ENCODE results near the gene BCAS1.

Gene BCAS1

DNA sequence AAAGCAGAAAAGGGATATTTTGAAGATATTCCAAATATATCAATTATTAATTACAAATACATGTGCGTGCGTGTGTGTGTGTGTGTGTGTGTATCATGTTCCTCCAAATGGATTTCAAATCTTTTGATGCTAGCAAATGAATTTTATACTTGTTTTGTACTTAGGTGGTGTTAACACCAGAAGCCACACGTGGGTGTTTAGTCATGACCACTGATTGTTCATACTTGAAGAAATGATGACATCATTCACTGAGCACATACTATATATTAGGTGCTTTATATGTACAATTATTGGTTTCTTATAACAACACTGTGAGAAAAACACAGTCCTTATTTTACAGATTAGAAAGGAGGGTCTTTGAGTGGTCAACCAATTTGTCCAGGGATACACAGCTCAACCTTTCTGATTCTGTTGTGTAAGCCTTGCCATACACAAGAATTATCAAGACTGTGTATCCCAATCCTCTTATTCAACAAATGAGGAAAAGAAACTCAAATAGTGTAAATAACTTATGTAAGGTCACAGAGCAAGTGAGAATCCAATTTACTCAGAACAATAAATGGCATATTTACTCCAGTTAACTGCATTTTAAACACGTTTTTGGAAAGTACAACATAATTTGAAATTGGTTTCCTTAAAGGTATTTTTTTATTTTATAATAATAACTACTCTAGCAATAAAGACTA, 88.5 kb downstream of the BCAS1 start:
- TF ChIP-seq, protein P1, sequence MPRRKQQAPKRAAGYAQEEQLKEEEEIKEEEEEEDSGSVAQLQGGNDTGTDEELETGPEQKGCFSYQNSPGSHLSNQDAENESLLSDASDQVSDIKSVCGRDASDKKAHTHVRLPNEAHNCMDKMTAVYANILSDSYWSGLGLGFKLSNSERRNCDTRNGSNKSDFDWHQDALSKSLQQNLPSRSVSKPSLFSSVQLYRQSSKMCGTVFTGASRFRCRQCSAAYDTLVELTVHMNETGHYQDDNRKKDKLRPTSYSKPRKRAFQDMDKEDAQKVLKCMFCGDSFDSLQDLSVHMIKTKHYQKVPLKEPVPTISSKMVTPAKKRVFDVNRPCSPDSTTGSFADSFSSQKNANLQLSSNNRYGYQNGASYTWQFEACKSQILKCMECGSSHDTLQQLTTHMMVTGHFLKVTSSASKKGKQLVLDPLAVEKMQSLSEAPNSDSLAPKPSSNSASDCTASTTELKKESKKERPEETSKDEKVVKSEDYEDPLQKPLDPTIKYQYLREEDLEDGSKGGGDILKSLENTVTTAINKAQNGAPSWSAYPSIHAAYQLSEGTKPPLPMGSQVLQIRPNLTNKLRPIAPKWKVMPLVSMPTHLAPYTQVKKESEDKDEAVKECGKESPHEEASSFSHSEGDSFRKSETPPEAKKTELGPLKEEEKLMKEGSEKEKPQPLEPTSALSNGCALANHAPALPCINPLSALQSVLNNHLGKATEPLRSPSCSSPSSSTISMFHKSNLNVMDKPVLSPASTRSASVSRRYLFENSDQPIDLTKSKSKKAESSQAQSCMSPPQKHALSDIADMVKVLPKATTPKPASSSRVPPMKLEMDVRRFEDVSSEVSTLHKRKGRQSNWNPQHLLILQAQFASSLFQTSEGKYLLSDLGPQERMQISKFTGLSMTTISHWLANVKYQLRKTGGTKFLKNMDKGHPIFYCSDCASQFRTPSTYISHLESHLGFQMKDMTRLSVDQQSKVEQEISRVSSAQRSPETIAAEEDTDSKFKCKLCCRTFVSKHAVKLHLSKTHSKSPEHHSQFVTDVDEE (CRISPR knock-in tag; IDR thresholded peaks at IDR 0.05), result no peak
- TF ChIP-seq ISL1 (CRISPR knock-in tag; IDR thresholded peaks at IDR 0.05) (no peak), TCF4 (CRISPR knock-in tag; IDR thresholded peaks at IDR 0.05; ENCODE audit: borderline replicate concordance) (no peak), OSR1 (CRISPR knock-in tag; IDR thresholded peaks at IDR 0.05) (no peak), CSDC2 (CRISPR knock-in tag; IDR thresholded peaks at IDR 0.05) (no peak), ZFP30 (CRISPR knock-in tag; IDR thresholded peaks at IDR 0.05) (no peak), ZNF70 (CRISPR knock-in tag; IDR thresholded peaks at IDR 0.05) (no peak), ZNF565 (CRISPR knock-in tag; conservative IDR thresholded peaks at IDR 0.05; ENCODE audit: low read depth) (no peak), ZNF8 (CRISPR knock-in tag; IDR thresholded peaks at IDR 0.05) (no peak), ZFP3 (CRISPR knock-in tag; IDR thresholded peaks at IDR 0.05) (no peak), RARB (CRISPR knock-in tag; IDR thresholded peaks at IDR 0.05) (no peak), ESRRG (CRISPR knock-in tag; IDR thresholded peaks at IDR 0.05) (no peak), SNAI2 (CRISPR knock-in tag; IDR thresholded peaks at IDR 0.05) (no peak), ARNTL (CRISPR knock-in tag; IDR thresholded peaks at IDR 0.05; ENCODE audit: borderline replicate concordance, low read depth) (no peak), GLIS3 (CRISPR knock-in tag; IDR thresholded peaks at IDR 0.05) (no peak), ZC3H10 (CRISPR knock-in tag; IDR thresholded peaks at IDR 0.05) (no peak), TOX (CRISPR knock-in tag; IDR thresholded peaks at IDR 0.05; ENCODE audit: borderline replicate concordance) (no peak)
- TF ChIP-seq, protein P2, sequence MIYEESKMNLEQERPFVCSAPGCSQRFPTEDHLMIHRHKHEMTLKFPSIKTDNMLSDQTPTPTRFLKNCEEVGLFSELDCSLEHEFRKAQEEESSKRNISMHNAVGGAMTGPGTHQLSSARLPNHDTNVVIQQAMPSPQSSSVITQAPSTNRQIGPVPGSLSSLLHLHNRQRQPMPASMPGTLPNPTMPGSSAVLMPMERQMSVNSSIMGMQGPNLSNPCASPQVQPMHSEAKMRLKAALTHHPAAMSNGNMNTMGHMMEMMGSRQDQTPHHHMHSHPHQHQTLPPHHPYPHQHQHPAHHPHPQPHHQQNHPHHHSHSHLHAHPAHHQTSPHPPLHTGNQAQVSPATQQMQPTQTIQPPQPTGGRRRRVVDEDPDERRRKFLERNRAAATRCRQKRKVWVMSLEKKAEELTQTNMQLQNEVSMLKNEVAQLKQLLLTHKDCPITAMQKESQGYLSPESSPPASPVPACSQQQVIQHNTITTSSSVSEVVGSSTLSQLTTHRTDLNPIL (CRISPR knock-in tag; IDR thresholded peaks at IDR 0.05; ENCODE audit: low read depth), result no peak
- TF ChIP-seq, protein P3, sequence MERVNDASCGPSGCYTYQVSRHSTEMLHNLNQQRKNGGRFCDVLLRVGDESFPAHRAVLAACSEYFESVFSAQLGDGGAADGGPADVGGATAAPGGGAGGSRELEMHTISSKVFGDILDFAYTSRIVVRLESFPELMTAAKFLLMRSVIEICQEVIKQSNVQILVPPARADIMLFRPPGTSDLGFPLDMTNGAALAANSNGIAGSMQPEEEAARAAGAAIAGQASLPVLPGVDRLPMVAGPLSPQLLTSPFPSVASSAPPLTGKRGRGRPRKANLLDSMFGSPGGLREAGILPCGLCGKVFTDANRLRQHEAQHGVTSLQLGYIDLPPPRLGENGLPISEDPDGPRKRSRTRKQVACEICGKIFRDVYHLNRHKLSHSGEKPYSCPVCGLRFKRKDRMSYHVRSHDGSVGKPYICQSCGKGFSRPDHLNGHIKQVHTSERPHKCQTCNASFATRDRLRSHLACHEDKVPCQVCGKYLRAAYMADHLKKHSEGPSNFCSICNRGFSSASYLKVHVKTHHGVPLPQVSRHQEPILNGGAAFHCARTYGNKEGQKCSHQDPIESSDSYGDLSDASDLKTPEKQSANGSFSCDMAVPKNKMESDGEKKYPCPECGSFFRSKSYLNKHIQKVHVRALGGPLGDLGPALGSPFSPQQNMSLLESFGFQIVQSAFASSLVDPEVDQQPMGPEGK (CRISPR knock-in tag; IDR thresholded peaks at IDR 0.05; ENCODE audit: borderline replicate concordance), result no peak
- TF ChIP-seq, protein P4, sequence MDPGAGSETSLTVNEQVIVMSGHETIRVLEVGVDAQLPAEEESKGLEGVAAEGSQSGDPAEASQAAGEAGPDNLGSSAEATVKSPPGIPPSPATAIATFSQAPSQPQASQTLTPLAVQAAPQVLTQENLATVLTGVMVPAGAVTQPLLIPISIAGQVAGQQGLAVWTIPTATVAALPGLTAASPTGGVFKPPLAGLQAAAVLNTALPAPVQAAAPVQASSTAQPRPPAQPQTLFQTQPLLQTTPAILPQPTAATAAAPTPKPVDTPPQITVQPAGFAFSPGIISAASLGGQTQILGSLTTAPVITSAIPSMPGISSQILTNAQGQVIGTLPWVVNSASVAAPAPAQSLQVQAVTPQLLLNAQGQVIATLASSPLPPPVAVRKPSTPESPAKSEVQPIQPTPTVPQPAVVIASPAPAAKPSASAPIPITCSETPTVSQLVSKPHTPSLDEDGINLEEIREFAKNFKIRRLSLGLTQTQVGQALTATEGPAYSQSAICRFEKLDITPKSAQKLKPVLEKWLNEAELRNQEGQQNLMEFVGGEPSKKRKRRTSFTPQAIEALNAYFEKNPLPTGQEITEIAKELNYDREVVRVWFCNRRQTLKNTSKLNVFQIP (CRISPR knock-in tag; IDR thresholded peaks at IDR 0.05; ENCODE audit: borderline replicate concordance, low read depth), result no peak
- no peak for ATAC-seq

DNA sequence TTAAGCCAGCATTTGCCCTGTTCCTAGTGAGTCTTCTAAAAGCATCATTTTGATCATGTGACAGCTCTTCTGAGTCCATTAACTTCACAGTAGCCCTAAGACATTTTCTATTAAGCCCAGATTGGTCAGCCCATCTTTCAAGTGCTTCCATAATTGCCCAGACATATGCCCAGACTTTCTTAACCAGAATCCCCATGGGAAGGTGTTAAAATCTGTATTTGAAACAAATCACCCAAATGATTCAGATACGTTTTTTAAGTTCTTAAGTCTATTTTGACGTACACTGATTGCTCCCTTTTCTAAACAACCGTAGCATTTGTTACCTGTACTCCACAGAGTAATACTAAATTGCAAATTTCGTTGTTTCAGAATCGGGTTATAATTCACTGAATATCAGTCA, 89.3 kb downstream of the BCAS1 start:
- ATAC-seq, result no peak
- TF ChIP-seq TOX (CRISPR knock-in tag; IDR thresholded peaks at IDR 0.05; ENCODE audit: borderline replicate concordance) (no peak), ARNTL (CRISPR knock-in tag; IDR thresholded peaks at IDR 0.05; ENCODE audit: borderline replicate concordance, low read depth) (no peak), ISL1 (CRISPR knock-in tag; IDR thresholded peaks at IDR 0.05) (no peak)

DNA sequence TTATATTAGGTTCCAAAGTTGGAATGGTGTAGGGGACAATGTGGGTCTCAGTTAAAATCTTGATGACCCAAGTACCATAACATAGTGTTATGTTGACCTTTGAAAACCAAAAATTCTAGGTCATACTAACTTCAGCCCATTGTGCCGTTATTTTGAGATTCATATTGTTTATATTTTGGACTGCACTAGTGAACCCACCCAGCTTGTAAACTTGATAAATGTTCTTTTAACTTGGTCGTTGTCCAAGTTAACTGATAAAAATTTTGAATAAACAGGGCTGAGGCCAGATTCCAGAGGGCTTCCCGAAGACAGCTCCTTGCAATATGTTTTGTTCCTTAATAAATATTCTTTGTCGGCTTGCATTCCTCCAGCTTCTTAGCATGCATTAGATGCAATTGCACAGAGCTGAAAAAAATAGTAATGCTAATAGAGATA, 90.3 kb downstream of the BCAS1 start:
- TF ChIP-seq, protein P1 (CRISPR knock-in tag; IDR thresholded peaks at IDR 0.05), result no peak
- no peak for TF ChIP-seq RARB (CRISPR knock-in tag; IDR thresholded peaks at IDR 0.05)
- TF ChIP-seq, protein P3 (CRISPR knock-in tag; IDR thresholded peaks at IDR 0.05; ENCODE audit: borderline replicate concordance), result no peak
- no peak for TF ChIP-seq BACH2 (CRISPR knock-in tag; IDR thresholded peaks at IDR 0.05; ENCODE audit: borderline replicate concordance)
- TF ChIP-seq ZNF70 (CRISPR knock-in tag; IDR thresholded peaks at IDR 0.05), result no peak
- TF ChIP-seq ZFP3 (CRISPR knock-in tag; IDR thresholded peaks at IDR 0.05), result no peak
- ATAC-seq, result no peak
